DMS79 treated with DMSO at 0.1 percent for 48 hours (cell line): ENCODE results near the gene CMKLR1.

Experiments used
- DNase-seq: peaks from one replicate; lab custom pipeline; 2025; lab: John Stamatoyannopoulos, UW

The CMKLR1 gene

GRCh38 chr12:108338915-108339657, at the start of gene CMKLR1:
Gene CMKLR1, minus strand, starts transcription at chr12:108339311. Its CDS starts 45,720 bp downstream, at chr12:108293591.
- DNase-seq, result no peak

- DNase-seq, result no peak
Measured at GRCh38 chr12:108387771-108388170, 48.7 kb upstream of the CMKLR1 start.

GRCh38 chr12:108386709-108387360, 47.7 kb upstream of the CMKLR1 start:
- no peak for DNase-seq

GRCh38 chr12:108382437-108382801, 43.3 kb upstream of the CMKLR1 start:
- DNase-seq, result no peak

GRCh38 chr12:108381787-108382436, 42.8 kb upstream of the CMKLR1 start:
- DNase-seq, result no peak

GRCh38 chr12:108380382-108380781, 41.3 kb upstream of the CMKLR1 start:
- no peak for DNase-seq

- no peak for DNase-seq
Measured at GRCh38 chr12:108379823-108380222, 40.7 kb upstream of the CMKLR1 start.

GRCh38 chr12:108378926-108379325, 39.8 kb upstream of the CMKLR1 start:
- no peak for DNase-seq

- DNase-seq, result no peak
Measured at GRCh38 chr12:108377260-108377659, 38.1 kb upstream of the CMKLR1 start.

- DNase-seq, result no peak
Measured at GRCh38 chr12:108375986-108376663, 37.0 kb upstream of the CMKLR1 start.

GRCh38 chr12:108374596-108375320, 35.6 kb upstream of the CMKLR1 start:
- no peak for DNase-seq

GRCh38 chr12:108373111-108373510, 34.0 kb upstream of the CMKLR1 start:
- DNase-seq, result no peak

- no peak for DNase-seq
Measured at GRCh38 chr12:108371801-108372344, 32.8 kb upstream of the CMKLR1 start.

- no peak for DNase-seq
Measured at GRCh38 chr12:108370415-108370814, 31.3 kb upstream of the CMKLR1 start.

GRCh38 chr12:108369736-108370396, 30.8 kb upstream of the CMKLR1 start:
- DNase-seq, result no peak

- DNase-seq, result no peak
Measured at GRCh38 chr12:108368089-108368488, 29.0 kb upstream of the CMKLR1 start.

- DNase-seq, result no peak
Measured at GRCh38 chr12:108367436-108367835, 28.3 kb upstream of the CMKLR1 start.

GRCh38 chr12:108365324-108365723, 26.2 kb upstream of the CMKLR1 start:
- DNase-seq, result no peak

GRCh38 chr12:108364879-108365278, 25.8 kb upstream of the CMKLR1 start:
- DNase-seq, result no peak

- DNase-seq, result no peak
Measured at GRCh38 chr12:108363565-108363964, 24.5 kb upstream of the CMKLR1 start.

GRCh38 chr12:108363165-108363564, 24.1 kb upstream of the CMKLR1 start:
- no peak for DNase-seq
